Memory B cell (primary cell): ENCODE data around the gene HAO1.
"Not testable (repeated sequence)": the region's sequence is repeated elsewhere in the genome, so short reads cannot be mapped to it uniquely, and the experiment has no call there.

ENCODE experiments used
- ATAC-seq: fragments of 150-1000 bp; cut with Tn5 transposase; 2 replicates; pipeline ENCODE4 v1.10.0; 2021; ENCODE audit warnings: low read depth, mild to moderate bottlenecking, moderate library complexity
- DNase-seq, 2 donors: peaks; one replicate each; pipeline ENCODE4 v3.0.0; 2022; ENCODE audit warnings: low spot score in 2 of 2
- H3K27ac Mint-ChIP-seq: one replicate; pipeline ENCODE4 v1.8.0; 2022; ENCODE audit warnings: mild to moderate bottlenecking, moderate library complexity, mixed read lengths
- H3K27me3 Mint-ChIP-seq: one replicate; pipeline ENCODE4 v1.8.0; 2022; ENCODE audit warnings: mixed read lengths
- H3K36me3 Mint-ChIP-seq: one replicate; pipeline ENCODE4 v1.8.0; 2022; ENCODE audit warnings: mild to moderate bottlenecking, mixed read lengths
- H3K4me1 Mint-ChIP-seq: one replicate; pipeline ENCODE4 v1.8.0; 2022; ENCODE audit warnings: mixed read lengths
- H3K4me3 Mint-ChIP-seq: one replicate; pipeline ENCODE4 v1.8.0; 2022; ENCODE audit warnings: mild to moderate bottlenecking, moderate library complexity, mixed read lengths
- H3K9me3 Mint-ChIP-seq: one replicate; pipeline ENCODE4 v1.8.0; 2022; ENCODE audit warnings: mixed read lengths

The HAO1 gene

GRCh38 chr20:7940341-7940740, at the start of gene HAO1:
TSS of gene HAO1 (minus strand) at chr20:7940458. CDS start at chr20:7940422, 36 bp downstream.
- peaks cover 4% of the 10 kb centered on the region for H3K4me1 Mint-ChIP-seq
- peaks cover 2% of the 10 kb centered on the region for H3K27me3 Mint-ChIP-seq
- no peaks in the 10 kb centered on the region for H3K36me3 Mint-ChIP-seq
- no peak within 1 kb of the TSS for H3K4me3 Mint-ChIP-seq
- H3K9me3 Mint-ChIP-seq = no peaks in the 10 kb centered on the region
- H3K27ac Mint-ChIP-seq = no peak within 1 kb of the TSS
- ATAC-seq (no peak), DNase-seq (no peak)

- no peak overlapping the region for H3K4me3 Mint-ChIP-seq
- peaks cover 20% of the 10 kb centered on the region for H3K36me3 Mint-ChIP-seq
- peaks cover 5% of the 10 kb centered on the region for H3K9me3 Mint-ChIP-seq
- no peaks in the 10 kb centered on the region for H3K4me1 Mint-ChIP-seq
- H3K27me3 Mint-ChIP-seq = no peaks in the 10 kb centered on the region
- DNase-seq = no peak
- H3K27ac Mint-ChIP-seq = no peak overlapping the region
- no peak for ATAC-seq
Observed at GRCh38 chr20:7989379-7989778, 49.1 kb upstream of the HAO1 start.

DNA sequence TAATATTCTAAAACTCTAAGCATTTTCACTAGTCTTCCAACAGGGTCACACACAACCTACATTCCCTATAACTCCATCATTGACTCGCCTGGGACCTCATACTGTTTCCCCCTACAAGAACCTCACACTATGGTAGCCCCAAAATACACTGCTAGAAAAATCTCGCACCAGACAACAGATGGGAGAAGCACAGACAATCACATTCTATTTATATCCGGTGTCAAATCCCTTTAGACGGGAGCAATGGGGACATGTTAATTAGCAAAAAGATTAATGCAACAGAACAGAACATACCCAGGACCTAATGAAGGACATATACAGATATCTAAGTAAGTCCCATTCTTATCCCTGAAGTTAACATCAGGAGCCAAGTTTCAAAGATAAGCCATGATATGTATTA, 45.7 kb upstream of the HAO1 start:
- DNase-seq (no peak), ATAC-seq (no peak)
- no peaks in the 10 kb centered on the region for H3K4me1 Mint-ChIP-seq
- no peak overlapping the region for H3K4me3 Mint-ChIP-seq
- no peak overlapping the region for H3K27ac Mint-ChIP-seq
- H3K27me3 Mint-ChIP-seq = no peaks in the 10 kb centered on the region
- H3K36me3 Mint-ChIP-seq = peaks cover 12% of the 10 kb centered on the region
- no peaks in the 10 kb centered on the region for H3K9me3 Mint-ChIP-seq

GRCh38 chr20:7984192-7984591, 43.9 kb upstream of the HAO1 start:
- peaks cover 15% of the 10 kb centered on the region for H3K36me3 Mint-ChIP-seq
- H3K27ac Mint-ChIP-seq = peak overlapping the region; percentile 58
- H3K9me3 Mint-ChIP-seq = no peaks in the 10 kb centered on the region
- H3K4me3 Mint-ChIP-seq = no peak overlapping the region
- H3K4me1 Mint-ChIP-seq = no peaks in the 10 kb centered on the region
- ATAC-seq (no peak), DNase-seq (no peak)
- H3K27me3 Mint-ChIP-seq = no peaks in the 10 kb centered on the region

GRCh38 chr20:7981374-7981773, 41.1 kb upstream of the HAO1 start:
- H3K27me3 Mint-ChIP-seq = no peaks in the 10 kb centered on the region
- H3K4me1 Mint-ChIP-seq = no peaks in the 10 kb centered on the region
- H3K36me3 Mint-ChIP-seq = peaks cover 19% of the 10 kb centered on the region
- no peaks in the 10 kb centered on the region for H3K9me3 Mint-ChIP-seq
- DNase-seq (no peak), ATAC-seq (no peak)
- no peak overlapping the region for H3K4me3 Mint-ChIP-seq
- no peak overlapping the region for H3K27ac Mint-ChIP-seq

DNA sequence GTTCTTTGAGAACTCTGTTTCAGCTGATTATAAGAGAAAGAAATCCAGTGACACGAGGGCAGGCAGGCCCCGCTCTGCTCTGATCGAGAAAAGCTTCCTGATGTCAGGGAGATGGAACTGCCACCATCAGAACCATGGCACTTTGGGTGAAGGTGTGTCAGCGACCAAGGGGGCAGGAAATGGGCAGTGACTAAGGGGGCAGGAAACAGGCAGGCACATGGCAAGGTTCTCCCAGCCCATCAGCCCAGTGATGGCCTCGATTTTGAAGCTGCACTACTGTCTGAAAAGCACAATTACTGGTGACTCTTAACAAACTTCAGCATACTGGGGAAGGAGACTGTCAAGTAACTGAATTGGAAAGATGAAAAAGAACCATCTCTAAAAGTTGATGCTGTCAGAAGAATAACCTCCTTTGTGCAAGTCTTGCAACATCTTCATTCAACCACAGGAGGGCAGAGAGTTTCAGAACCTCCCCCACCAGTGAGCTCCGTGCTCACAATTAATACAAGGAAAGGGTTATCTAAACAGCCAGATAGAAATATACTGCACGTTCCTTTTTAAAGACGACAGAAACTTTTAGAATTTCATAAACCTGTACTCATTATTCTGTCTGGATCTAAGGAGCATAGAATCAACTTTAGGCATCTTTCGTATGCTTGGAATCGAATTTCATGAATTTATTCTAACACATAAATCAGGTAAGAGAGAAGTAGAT, 40.2 kb upstream of the HAO1 start:
- DNase-seq (no peak), ATAC-seq (peak; percentile 43)
- no peaks in the 10 kb centered on the region for H3K9me3 Mint-ChIP-seq
- no peaks in the 10 kb centered on the region for H3K27me3 Mint-ChIP-seq
- no peaks in the 10 kb centered on the region for H3K4me1 Mint-ChIP-seq
- no peak overlapping the region for H3K27ac Mint-ChIP-seq
- H3K36me3 Mint-ChIP-seq = peaks cover 16% of the 10 kb centered on the region
- no peak overlapping the region for H3K4me3 Mint-ChIP-seq

DNA sequence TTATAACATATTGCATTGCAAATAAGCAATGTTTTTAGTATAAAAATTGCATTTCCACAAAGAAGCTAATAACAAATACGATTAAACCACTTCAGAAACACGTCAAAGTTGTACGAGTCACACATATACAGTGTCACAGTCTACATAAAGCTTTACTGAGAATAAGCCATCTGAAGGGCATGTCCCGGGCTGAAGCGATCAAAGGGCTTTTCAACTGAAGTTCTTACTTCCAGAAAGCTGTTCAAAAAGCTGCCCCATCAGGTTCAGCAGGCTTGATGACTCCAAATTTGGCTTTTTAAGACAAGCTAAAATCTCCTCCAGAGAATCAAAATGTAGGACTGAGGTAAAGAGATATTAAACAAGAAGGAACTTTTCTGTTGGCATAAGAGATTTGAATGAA, 37.5 kb upstream of the HAO1 start:
- no peak overlapping the region for H3K27ac Mint-ChIP-seq
- no peaks in the 10 kb centered on the region for H3K4me1 Mint-ChIP-seq
- H3K36me3 Mint-ChIP-seq = peaks cover 14% of the 10 kb centered on the region
- no peak overlapping the region for H3K4me3 Mint-ChIP-seq
- DNase-seq = no peak
- no peak for ATAC-seq
- H3K27me3 Mint-ChIP-seq = no peaks in the 10 kb centered on the region
- H3K9me3 Mint-ChIP-seq = no peaks in the 10 kb centered on the region

DNA sequence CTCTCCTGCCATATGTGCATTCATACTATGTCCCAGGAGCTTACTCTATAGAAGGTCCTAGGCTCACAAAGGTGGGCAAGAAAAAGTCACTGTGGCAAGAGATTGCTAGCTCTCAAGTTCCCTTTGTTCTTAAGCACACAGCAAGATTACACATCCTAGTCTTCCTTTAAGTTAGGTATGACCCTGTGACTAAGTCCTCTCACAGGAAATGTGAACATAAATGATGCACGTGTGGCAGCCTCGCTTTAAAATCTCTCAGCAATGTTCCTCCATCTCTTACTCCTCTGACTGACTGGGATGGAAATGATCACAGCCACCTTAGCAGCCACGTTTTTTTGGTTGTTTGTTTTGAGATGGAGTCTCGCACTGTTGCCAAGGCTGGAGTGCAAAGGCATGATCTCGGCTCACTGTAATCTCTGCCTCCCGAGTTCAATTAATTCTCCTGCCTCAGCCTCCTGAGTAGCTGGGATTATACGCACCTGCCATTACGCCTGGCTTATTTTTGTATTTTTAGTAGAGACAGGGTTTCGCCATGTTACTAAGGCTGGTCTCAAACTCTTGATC, 35.7 kb upstream of the HAO1 start:
- ATAC-seq (no peak), DNase-seq (no peak)
- no peak overlapping the region for H3K4me3 Mint-ChIP-seq
- H3K9me3 Mint-ChIP-seq = no peaks in the 10 kb centered on the region
- H3K4me1 Mint-ChIP-seq = no peaks in the 10 kb centered on the region
- H3K27ac Mint-ChIP-seq = no peak overlapping the region
- H3K36me3 Mint-ChIP-seq = peaks cover 9% of the 10 kb centered on the region
- H3K27me3 Mint-ChIP-seq = no peaks in the 10 kb centered on the region

DNA sequence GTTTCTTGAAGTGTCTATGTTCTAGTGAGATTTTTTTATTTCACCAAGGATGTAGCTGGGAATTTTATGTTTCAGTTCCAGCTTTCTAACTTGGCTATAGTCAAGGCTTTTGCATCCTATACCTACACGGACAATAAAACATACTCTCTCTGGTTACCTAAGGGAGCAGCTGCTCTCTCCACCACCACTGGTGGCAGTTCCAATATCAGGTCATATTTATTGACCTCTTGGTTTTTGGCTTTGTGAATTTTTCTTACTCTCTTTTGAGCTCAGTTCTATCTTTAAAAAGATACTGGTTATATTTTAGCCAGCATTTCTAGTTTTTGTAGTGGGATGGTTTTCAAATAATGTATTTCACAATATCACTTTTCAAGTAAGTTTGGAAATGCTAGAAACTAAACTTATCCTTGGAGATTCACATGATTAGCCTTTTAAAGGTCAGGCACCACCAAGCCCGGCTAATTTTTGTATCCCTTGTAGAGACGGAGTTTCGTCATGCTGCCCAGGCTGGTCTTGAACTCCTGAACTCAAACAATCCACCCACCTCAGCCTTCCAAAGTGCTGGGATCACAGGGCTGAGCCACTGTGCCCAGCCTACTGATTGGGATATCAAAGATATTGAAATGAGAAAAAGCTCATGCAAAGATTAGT, 34.7 kb upstream of the HAO1 start:
- Mint-ChIP-seq H3K4me1 (no peaks in the 10 kb centered on the region), H3K27me3 (no peaks in the 10 kb centered on the region), H3K36me3 (peaks cover 6% of the 10 kb centered on the region), H3K27ac (no peak overlapping the region), H3K9me3 (no peaks in the 10 kb centered on the region), H3K4me3 (no peak overlapping the region)
- ATAC-seq (no peak), DNase-seq (no peak)

DNA sequence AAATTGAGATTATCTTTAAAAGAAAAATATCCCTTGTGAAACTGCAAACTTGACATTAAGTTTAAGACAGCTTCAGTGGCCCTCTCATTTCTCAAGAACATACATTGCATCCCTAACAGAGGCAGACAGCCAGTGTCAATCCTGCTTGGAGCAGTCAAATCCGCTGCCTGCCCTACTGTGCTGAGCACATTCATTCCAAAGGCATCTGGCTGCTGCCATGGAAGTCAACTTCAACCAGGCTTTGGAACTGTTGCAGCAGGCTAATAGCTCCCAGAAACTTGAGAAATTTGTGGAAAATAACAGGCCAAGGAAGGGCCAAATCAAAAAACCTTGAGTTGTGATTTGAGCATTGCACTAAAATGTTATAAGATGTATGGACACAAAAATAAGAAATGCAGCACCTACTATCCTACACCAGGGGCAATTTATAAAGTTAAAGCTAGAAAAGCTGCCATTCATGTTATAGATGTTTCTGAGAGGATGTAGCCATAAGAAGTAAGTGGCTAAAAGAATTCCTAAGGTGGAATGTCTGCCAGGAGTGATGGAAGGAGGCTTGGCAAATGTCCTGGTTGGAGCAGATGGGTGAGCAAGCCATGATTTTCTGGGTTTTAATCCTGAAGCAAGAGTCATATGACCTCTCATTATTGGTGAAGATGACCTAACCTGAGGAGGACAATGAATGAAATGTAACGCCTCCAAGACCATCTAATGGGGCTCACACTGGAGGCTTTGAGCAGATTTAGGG, 31.4 kb upstream of the HAO1 start:
- Mint-ChIP-seq H3K4me3 (no peak overlapping the region), H3K9me3 (no peaks in the 10 kb centered on the region), H3K4me1 (no peaks in the 10 kb centered on the region), H3K27ac (no peak overlapping the region), H3K27me3 (no peaks in the 10 kb centered on the region), H3K36me3 (no peaks in the 10 kb centered on the region)
- DNase-seq (no peak), ATAC-seq (no peak)

DNA sequence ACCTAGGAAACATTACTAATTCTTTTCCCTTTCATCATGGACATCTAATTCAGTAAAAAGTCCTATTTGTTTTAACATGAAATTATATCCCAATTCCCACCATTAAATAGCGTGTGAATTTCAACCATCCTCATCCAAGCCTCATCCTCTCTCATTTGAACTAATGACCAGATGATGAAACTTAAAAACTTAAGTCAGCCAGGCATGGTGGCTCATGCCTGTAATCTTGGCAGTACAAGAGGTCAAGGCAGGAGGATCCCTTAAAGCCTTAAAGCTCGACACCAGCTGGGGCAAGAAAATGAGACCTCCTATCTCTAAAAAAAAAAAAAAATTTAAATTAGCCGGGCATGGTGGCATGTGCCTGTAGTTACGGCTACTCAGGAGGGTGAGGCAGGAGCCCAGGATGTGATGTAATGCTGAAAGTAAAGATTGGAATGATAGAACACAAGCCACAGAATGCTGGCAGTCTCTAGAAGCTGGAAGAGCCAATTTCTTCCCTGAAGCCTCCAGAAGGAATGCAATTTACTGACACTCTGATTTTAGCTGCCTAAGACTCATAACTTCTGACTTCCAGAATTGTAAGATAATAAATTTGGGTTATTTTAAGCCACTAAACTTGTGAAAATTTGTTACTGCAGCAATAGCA, 27.1 kb upstream of the HAO1 start:
- no peak for ATAC-seq
- Mint-ChIP-seq H3K27ac (no peak overlapping the region), H3K9me3 (no peaks in the 10 kb centered on the region), H3K36me3 (no peaks in the 10 kb centered on the region), H3K4me3 (no peak overlapping the region), H3K4me1 (no peaks in the 10 kb centered on the region), H3K27me3 (peaks cover 2% of the 10 kb centered on the region)
- no peak for DNase-seq

- peaks cover 2% of the 10 kb centered on the region for H3K27me3 Mint-ChIP-seq
- no peaks in the 10 kb centered on the region for H3K4me1 Mint-ChIP-seq
- no peak overlapping the region for H3K27ac Mint-ChIP-seq
- no peak for ATAC-seq
- no peak overlapping the region for H3K4me3 Mint-ChIP-seq
- DNase-seq = no peak
- no peaks in the 10 kb centered on the region for H3K36me3 Mint-ChIP-seq
- H3K9me3 Mint-ChIP-seq = no peaks in the 10 kb centered on the region
Observed at GRCh38 chr20:7966176-7966575, 25.9 kb upstream of the HAO1 start.

GRCh38 chr20:7959484-7959883, 19.2 kb upstream of the HAO1 start:
- H3K4me1 Mint-ChIP-seq = no peaks in the 10 kb centered on the region
- no peak overlapping the region for H3K4me3 Mint-ChIP-seq
- H3K36me3 Mint-ChIP-seq = peaks cover 2% of the 10 kb centered on the region
- DNase-seq (no peak), ATAC-seq (no peak)
- peaks cover 11% of the 10 kb centered on the region for H3K27me3 Mint-ChIP-seq
- peaks cover 4% of the 10 kb centered on the region for H3K9me3 Mint-ChIP-seq
- no peak overlapping the region for H3K27ac Mint-ChIP-seq

- H3K36me3 Mint-ChIP-seq, H3K27me3 Mint-ChIP-seq, H3K4me3 Mint-ChIP-seq, ATAC-seq, DNase-seq, H3K9me3 Mint-ChIP-seq, H3K4me1 Mint-ChIP-seq, H3K27ac Mint-ChIP-seq: not testable (repeated sequence)
Observed at GRCh38 chr20:7956561-7956960, 16.3 kb upstream of the HAO1 start.
